Body of pancreas (tissue), 4 donors: ENCODE measurements around the gene CDX2.

ENCODE experiments used
- POLR2A ChIP-seq, 3 donors: fragments of 450-650 bp; IDR thresholded peaks; one replicate each; pipeline ENCODE4 v1.6.1; 2016; ENCODE audit warnings: antibody characterized with exemption in 3 of 3, mild to moderate bottlenecking in 2 of 3
- TF ChIP-seq, protein P1 (sequence below), 7 experiments: fragments of 450-650 bp in 4 of 7; fragments of 200-600 bp in 3 of 7; sonication (generic) in 3 of 7; IDR thresholded peaks; one replicate each; pipeline ENCODE4 v1.5.1; 2016 to 2019; ENCODE audit warnings: antibody characterized with exemption in 7 of 7

DNA sequence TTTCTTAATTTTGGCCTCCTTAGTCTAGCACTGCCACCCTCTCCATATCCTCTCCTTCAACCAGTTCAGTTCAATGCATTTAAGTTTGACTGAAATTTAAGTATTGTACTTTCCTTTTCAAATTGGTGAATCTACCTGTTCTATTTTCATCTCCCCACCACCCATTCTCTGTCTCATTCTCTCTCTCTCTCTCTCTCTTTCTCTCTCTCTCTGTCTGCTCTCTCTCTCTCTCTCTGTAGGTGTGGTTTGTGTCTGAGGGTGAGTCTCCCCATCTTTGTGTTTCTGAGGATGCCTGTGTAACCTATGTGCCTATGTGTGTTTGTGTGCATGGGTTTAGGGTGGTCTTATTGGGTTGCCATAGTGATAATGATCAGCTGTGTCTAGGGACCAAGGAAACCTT lies 39.2 kb downstream of the CDX2 start:
- TF ChIP-seq, protein P1, sequence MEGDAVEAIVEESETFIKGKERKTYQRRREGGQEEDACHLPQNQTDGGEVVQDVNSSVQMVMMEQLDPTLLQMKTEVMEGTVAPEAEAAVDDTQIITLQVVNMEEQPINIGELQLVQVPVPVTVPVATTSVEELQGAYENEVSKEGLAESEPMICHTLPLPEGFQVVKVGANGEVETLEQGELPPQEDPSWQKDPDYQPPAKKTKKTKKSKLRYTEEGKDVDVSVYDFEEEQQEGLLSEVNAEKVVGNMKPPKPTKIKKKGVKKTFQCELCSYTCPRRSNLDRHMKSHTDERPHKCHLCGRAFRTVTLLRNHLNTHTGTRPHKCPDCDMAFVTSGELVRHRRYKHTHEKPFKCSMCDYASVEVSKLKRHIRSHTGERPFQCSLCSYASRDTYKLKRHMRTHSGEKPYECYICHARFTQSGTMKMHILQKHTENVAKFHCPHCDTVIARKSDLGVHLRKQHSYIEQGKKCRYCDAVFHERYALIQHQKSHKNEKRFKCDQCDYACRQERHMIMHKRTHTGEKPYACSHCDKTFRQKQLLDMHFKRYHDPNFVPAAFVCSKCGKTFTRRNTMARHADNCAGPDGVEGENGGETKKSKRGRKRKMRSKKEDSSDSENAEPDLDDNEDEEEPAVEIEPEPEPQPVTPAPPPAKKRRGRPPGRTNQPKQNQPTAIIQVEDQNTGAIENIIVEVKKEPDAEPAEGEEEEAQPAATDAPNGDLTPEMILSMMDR (IDR thresholded peaks at IDR 0.05): no peak
- TF ChIP-seq POLR2A (IDR thresholded peaks at IDR 0.05): no peak
